HG03066 (cell line): ENCODE data around the gene PRICKLE2.

ENCODE experiments used
- ATAC-seq: cut with Tn5 transposase; IDR thresholded peaks from one replicate; pipeline ENCODE4 v1.9.1; 2021; ENCODE audit warnings: low read depth; ENCODE audit not compliant: unreplicated experiment

PRICKLE2 gene

DNA sequence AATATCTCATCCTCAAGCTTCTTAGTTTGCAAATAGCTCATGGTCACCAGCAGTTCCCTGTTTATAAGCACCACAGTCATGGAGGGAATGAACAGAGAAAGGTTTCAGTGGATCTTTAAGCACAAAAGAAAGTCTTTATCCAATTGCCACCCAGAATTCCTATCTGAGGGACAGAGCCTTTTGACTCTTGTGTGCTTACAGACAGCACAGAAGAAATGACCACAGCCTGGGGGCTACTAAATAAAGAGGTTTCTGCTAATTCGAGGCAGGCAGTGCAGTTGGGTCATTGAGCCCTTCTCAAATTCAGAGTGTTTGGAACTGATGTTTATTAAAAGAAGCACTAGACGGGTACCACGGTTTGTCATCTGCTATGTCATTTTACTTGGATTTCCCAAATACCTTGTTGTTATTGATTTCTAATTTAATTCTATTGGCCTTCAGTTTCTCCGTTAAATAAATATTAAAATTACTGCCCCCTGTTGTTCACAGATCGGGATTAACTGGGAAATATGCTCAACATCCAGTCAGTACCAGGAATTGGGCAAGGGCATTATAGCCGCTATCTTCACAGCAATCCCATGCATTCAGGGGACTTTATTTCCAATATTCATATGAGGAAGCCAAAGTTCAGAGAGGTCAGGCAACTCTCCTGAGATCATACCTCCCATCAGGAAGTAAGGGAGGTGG lies 3.6 kb downstream of the PRICKLE2 start:
- no peak for ATAC-seq

DNA sequence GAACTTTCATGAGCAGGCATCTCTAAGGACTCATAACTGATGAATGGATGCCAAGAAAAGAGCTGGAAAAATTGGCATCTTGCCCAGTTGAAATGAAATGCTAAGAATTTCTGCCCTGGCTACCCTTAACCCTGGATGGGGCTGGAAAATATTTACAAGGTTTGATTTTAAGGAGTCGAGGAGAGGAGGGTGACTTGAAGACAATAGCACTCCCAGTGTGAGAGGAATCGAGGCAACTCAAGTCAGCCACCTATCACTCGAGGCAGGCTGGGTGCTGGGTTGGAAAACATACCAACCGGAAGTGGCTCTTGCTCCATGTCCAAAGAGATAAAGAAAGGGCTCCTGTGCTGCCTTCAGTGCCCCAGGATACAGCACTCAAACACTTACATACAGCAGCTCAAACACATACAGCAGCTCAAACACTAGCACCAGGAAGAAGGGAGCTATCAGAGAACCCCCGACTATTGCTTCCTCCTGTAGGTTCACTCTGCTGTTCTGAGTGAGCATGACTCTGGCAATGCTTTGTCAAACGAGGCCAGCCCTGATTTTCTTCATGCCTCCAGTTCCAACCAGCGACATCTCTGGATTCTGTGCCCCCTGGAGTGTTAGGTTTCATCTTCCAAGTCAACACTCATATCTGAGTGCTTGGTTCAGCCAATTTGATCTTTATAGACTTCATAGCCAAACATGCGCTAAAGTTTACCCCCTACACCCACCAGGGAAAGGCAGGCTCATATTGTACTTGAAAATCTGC lies 4.9 kb downstream of the PRICKLE2 start:
- no peak for ATAC-seq

DNA sequence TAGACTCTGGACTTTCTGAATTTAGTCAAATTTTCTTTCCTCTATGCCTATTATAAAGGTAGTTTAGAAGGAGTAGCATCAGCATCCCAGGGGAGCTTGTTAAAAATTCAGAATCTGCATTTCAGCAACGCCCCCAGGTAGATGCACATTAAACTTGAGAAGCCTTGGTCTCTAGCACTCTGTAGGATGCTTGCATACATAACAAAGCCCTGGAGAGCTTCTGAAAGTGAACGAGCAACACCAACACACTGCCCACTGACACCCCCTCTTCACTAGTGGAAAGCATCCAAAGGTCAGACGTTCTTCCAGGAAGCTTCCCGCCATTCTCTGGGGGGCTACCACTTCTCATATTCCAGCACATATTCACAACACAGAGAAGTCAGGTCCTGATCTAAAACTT lies 6.5 kb downstream of the PRICKLE2 start:
- no peak for ATAC-seq

DNA sequence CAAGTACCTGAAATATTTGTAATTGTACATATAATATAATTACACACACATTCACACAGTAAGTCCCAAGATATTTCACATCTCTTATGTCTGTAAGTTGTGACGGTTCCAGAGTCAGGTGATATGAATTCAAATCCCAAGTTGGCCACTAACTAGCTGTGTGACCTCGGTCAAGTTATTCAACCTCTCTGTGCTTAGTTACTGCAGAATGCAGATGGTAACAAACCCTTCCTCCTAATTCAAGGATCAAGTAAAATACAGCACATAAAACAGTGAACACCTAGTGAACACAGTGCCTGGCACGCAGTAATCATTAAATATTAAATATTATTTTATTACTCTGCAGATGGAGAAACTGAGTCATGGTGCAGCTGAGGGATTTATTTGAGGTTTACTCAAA lies 6.9 kb downstream of the PRICKLE2 start:
- ATAC-seq, result no peak

DNA sequence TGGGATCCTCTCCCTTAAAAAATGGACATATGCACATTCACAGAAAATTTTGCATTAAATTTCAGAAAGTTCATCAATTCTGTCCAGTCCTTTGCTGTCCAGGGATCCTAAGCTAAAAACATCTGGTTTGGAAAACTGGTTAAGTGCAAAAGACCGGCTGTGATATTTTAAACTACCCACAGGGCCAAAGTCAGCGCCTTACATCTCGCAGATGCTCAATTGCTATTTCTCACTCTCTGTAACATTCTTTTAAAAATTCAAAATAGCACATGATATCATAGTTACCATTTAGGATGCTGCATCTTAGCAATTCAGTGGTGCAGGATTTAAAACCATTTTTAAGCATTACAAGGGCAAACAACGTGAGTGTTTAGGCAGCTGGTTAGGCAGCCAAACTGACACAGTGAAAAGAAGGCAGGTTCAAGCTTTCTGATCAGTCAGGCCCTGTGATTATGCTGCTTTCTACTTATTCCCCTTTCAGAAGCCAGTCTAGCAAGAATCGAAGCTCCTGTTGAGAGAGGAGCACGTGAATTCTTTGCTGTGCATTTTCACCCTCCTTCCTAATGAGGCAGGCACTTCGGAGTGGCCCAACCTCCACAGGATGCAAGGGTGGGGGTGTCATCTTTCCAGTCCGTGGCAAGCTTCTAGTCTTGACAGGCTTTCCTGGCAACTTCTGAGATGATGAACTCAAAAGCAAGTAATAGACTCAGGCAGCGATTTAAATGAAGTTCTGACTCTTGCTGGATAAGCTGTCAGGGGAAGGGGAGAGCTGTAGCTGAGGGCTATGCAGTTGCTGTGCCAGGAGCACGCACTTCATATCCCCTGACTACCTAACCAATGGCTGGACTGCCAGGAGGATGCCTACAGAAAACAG lies 8.8 kb downstream of the PRICKLE2 start:
- ATAC-seq, result no peak

DNA sequence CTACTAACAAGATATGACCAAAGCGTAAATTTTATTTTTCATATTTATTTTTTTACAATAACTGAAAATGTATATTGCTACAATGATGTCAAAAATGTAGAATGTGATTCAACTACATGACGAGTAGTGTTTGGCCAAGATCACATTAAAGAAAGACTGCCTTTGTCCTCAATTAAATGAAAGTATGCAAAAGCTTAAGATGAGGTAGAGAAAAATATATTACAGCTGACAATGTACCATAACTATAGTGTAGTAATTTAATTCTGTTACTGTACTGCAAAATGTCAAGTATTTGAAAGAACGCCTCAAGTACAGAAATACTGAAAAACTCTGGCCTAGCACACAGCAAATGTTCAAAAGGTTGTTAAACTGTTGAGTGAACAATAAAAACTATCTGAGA lies 9.7 kb downstream of the PRICKLE2 start:
- ATAC-seq, result no peak

DNA sequence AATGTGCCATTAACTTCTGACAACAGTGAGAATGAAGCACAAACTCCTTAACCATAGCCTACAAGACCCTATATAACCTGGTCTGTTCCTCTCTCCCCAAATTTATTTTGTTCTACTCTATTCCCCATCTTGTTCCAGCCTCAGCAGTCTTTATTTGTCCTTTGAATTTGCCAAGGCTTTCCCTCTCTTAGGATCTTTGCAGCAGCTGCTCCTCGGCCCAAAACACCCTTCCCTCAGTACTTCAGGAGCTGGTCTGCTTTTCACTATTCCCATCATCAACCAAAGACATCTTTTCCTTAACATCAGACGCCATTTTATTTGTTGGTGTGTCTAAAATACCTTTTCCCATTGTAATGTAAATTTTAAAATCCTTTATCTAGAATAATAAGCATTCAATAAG lies 10.2 kb downstream of the PRICKLE2 start:
- ATAC-seq, result no peak

DNA sequence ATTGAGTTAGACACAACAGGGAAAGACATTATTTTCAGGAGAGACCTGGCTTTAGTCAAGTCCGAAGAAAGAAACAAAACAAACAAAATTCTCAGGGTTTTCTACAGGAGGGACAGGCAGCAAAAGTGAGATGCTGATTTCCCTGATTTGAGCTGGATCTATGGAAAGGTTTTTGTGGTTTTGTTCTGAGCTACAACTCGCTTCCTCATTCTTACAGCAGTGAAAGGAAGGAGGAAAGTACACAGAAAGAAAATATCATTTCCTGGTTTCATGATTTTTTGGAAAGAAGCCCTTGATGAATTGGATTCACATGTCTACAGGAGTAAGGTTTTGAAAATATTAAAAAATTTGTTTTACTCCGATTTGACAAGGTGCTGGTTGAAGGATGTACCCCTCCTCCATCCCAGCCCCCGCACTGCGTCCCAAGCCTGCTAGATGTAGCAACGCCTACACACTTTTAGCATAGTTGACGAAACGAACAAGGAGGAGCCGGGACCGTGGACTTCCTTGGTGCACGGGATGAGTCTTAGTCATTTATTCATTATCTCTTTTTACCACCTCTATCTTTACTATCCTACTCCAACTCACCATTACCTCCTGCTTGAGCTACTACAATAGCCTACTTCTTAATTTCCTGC lies 10.8 kb downstream of the PRICKLE2 start:
- ATAC-seq, result no peak

DNA sequence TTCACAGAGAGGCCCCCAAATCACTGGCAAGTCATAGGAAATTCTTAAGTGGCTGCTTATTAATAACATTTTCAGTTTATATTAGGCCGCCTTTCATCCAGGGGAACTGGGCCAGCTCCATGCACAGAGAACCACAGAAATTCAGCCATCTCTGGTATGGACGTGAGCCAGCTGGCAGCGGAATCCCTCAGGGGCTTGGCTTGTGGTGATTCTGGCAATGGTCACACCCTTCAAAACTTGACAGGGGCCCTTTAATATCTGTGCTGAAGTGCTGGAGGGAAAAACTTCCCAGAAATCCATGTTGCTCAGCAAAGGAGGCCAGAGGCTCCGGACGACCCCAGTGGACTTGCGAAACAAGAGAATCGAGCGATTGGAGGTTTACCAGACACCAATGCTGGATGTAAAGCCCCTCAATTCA lies 11.3 kb downstream of the PRICKLE2 start:
- ATAC-seq, result no peak

DNA sequence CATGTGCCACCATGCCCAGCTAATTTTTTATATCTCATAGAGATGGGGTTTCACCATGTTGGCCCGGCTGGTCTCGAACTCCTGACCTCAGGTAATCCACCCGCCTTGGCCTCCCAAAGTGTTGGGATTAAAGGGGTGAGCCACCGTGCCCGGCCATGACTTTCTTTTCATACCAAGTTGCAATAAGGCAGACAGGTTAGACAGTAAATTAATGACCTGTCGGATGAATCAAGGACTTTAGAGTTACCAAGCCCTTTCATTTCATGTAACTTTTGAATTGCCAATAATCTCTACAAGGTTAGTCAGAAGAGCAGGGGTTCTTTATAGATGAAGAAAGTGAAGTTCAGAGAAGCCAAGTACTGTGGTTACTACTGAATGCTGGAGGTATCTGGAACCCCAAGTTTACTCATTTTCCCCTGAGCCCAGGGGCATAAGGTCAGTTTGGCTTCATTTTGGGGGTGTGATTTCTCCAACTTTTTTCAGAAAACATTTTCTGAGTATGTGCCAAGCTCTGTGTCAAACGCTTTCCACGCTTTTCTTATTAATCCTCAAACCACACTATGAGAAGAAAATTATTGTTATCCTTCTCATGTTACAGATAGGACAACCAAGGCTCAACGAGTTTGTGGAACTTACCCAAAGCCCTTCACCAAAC lies 11.9 kb downstream of the PRICKLE2 start:
- ATAC-seq, result no peak

DNA sequence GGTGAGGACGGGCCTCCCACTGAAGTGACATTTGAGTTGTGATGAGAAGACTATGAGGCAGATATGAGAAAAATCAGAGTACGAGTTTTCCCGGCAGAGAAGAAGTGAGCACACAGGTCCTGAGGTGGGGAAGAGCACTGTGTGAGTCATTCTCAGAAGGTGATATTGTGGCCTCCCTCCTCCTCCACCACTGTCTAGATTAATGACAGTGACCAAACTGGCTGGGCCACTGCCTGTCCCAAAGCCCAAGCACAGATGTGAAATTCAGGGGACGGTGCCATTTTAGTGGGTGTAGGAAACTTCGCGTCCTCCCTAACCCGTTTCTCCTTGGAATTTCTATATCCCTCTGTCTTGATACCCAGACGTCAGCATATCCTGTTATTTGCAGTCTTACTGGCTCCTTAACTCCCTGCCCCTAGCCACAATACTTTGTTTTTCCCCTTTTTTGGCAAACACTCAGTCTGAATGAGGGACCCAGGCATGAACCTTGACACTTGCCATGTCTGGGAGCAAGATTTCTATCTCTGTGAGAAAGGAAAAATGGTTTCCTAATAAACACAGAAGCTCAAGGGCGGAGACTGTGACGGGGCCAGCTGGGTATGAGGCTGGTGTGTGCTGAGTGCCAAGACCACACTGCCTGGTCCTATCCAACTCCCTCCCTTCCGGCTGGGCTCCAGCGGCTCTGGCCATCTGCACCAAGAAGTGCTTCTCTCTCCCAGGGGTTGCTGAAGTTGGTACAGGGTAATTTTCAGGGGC lies 15.2 kb downstream of the PRICKLE2 start:
- no peak for ATAC-seq

DNA sequence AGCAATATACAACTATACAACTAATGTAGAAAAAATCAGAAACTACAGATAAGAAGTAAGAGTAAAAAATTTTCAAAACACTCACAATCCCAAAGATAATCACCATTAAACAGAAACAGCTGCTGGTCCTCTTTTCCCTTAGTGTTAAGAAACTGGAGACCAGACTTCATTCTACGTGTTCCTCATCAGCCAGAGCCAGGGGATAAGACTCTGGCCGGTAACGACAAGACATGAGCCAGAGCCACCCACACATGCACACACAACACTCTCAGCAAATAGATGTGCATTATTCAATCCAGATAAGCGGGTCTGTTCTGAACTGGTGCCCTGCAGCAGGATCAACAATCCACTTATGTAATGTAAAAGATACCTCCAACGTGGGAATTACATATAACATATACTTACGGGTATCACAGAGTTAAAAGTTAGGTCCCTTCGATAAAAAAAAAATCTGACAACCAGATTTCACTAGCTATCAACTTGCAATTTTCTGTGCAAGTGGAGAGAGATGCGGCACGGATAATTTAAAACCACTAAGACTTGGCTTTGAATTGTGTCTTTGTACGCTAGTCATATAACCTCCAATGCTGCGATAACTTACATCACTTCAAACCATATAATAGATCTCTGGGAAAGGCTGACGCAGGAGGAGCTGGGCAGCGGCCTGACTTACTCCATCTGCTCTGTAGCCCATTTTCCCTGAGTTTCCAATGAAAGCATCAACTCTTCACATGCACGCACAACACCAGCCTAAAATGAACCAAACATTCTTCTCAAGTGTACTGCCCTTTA lies 17.8 kb downstream of the PRICKLE2 start:
- no peak for ATAC-seq

DNA sequence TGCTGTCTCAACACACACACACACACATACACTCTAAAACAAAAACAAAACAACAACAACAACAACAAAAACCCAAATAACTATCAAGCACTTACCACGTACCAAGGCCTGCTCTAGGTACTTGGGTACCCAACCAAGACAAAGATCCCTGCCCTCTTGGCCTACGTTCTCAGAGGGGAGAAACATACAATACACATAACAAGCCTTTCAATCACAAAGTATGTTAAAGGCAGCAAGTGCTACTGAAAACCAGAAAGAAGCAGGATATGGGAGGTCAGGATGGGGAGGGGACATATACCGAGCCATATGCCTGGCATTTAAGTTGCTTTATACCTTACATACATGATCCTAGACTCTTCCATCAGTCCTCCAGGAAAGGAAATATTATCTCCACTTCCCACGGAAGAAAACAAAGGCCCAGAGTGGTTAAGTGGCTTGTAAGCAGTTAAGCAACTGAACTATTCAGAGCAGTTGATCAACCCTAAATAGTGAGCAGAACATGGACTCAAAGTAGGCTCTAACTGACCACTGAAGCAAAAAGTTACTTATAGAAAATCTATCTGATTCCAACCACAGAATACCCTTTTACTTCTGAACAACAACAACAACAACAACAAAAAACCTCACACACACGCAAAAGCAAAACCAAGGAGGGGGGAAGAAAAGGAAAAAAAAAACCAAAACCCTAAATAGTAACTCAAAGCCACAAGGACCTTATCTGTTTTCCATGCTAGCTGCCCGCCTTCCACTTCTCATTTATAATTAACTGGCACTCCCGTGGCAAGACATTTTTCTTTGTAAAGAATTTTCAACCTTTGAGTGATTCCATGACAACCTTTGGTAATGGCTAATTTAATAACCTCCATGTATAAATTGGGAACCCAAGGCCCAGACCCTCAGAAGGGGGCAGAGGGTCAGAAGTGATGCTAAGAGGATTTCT lies 21.0 kb downstream of the PRICKLE2 start:
- no peak for ATAC-seq

DNA sequence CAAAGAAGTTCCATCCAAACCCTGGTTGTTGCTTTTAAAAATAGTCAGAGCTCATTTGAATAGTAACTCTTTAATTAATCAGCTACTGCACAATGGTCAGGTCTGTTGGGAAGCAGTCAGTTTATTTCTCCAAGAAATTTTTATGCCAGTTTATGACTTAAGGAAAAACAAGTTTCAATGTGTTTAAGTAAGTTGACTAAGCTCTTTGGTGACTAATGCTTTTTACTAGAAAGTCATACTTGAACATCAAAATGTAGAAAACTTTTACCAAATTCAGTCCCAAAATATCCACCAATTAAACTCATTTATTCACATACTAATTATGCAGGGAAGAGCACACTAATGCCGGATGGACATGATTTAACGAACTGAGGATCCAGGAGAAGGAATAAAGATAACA lies 22.1 kb downstream of the PRICKLE2 start:
- ATAC-seq, result no peak

DNA sequence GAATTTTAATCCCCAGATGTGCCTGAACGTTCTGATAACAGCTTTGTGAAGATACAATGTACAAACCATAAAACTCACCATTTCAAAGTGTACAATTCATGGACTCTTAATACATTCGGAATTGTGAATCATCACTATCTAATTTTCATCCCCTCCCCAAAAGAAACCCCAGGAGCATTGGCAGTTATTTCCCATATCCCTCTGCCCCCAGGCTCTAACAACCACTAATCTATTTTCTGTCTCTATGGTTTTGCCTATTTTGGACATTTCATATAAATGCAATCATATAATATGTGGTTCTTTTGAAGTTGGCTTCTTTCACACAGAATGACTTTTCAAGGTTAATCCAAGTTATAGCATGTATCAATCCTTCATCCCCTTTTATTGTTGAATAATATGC lies 25.3 kb downstream of the PRICKLE2 start:
- no peak for ATAC-seq

DNA sequence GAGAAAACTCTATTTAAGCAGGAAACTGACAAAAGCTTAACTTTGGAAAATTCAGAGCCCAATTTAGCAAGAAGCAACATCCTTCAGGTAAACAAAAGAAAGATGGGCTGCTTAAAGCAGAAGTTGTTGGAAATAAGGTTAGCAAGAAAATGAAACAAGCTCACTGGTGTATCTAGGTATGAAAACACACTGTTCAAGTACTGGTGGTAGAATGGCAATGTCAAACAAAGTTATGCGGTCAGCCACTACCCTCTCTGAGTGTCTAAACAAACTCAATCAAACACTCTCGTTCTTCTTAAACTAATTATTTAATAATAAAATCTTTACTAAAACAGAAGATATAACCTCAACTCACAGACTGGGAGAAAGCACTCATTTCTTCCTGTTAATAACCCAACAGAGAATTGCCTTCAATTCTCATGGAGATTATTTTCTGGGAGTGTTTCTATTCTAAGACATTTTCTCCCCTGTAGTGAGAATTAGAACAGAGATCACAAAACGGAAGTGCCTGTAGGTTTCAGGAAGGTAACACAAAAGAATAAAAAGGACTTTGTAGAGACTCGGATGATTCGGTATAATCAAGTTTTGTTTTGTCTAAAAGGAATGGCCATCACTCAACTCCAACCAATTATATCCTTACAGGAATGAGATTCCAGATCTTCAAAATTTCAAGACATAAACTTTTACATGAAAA lies 28.9 kb downstream of the PRICKLE2 start:
- no peak for ATAC-seq

DNA sequence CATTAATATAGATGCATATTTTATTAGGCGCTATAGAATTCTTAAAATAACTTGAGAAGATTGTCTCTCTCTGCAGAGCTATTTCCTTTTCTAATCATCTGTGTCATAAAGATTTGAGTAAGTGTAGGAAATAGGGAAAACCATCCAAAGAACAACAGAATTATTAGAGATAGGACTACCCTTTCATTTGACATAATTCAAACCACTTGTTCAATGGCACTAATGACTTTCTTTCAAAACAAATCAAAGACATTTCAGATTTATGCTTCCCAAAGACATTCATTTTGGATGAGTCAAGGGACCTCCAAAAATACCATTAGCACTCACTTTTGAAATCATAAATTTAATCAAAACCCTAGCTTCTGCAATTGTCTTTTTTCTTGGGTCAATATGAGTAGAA lies 29.5 kb downstream of the PRICKLE2 start:
- ATAC-seq, result no peak
